ENCODE measurements around the gene TMEM270.
A peak's percentile ranks its signal among the peaks of the same experiment; 100 is the strongest.

TMEM270 gene, protein sequence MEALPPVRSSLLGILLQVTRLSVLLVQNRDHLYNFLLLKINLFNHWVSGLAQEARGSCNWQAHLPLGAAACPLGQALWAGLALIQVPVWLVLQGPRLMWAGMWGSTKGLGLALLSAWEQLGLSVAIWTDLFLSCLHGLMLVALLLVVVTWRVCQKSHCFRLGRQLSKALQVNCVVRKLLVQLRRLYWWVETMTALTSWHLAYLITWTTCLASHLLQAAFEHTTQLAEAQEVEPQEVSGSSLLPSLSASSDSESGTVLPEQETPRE

DNA sequence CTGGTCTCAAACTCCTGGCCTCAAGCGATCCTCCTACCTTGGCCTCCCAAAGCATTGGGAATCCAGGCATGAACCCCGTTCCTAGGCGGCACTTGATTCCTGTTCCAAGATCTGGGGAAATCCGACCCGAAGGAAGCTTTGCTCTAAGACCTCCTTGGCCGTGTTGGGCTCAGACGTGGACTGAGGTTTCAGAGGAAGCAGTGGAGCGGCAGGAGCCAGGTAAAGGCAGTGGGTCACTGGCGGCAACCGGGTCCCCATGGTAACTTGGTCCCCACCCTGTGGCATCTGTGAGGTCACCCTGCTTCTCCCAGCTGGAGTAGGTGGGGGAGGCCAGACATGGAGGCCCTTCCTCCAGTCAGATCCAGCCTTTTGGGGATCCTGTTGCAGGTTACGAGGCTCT, at the start of gene TMEM270:
TMEM270 (plus strand) TSS at position 301 of the 400 bp plus-strand sequence; CDS start at position 337, 36 bp downstream.
- no peak for DNase-seq

DNA sequence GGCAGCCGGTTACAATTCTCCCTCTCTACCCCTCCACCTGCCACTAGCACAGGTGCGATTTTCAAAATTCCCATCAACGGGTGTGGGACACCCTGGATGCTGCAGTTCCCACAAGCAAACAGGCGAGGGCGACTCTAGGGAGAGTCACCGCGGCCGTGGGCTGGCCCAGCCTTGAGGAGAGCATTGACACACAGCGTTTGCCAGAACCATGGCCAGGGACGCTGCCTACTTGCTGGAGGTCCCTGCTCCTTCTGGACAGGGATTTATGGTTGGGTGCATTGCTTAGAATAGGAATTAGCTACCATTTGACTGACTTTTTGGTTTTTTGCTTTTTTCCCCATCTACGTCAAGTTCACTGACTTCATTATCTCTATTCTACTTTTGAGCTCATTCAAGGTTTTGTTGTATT, 49.2 kb upstream of the TMEM270 start:
- DNase-seq: peak; percentile 94

DNA sequence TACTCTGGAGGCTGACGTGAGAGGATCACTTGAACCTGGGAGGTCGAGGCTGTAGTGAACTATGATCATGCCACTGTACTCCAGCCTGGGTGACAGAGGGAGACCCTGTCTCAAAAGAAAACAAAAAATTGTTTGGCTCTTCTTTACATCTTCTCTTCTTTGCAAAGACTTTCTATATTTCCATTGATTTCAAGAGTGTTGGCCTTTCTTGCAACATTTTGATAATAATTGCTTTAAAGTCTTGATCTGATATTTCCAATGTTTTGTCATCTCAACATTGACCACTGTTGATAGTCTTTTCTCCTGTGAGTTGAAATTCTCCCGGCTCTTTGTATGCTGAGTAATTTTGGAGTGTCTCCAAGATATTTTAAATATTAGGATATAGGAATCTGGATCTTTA, 48.0 kb upstream of the TMEM270 start:
- no peak for DNase-seq

DNA sequence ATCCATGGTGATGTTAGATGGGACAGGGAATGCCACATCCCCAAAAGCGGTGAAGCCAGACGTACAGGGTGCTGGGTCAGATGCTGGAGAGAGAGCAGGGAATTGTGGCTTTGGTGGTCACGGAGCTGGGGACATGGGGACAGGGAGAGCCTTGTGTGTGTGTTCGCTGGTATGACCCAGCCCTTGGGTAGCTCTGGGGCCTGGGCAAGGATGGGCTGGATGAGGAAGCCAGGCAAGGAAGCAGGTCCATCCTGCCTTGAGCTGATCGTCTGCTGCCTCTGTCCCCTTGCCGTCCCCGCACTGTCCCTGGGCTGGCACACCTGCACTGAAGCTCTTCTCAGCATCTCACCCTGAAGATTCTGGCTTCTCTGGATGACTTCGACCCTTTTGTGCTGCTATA, 45.5 kb upstream of the TMEM270 start:
- DNase-seq: no peak

DNA sequence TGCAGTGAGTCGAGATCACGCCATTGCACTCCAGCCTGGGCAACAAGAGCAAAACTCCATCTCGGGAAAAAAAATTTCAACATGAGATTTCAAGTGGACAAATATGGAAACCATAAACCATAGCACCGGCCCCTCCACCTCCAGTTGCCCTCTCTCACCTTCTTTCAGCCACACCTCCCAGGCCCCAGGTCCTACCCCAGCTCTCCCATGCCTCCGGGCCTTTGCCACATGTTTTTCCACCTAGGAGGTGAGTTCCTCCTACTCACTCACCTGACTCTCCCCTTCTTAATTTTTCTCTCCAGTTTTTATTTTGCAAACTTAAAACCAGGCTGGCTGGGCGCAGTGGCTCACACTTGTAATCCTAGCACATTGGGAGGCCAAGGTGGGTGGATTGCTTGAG, 43.8 kb upstream of the TMEM270 start:
- no peak for DNase-seq

DNA sequence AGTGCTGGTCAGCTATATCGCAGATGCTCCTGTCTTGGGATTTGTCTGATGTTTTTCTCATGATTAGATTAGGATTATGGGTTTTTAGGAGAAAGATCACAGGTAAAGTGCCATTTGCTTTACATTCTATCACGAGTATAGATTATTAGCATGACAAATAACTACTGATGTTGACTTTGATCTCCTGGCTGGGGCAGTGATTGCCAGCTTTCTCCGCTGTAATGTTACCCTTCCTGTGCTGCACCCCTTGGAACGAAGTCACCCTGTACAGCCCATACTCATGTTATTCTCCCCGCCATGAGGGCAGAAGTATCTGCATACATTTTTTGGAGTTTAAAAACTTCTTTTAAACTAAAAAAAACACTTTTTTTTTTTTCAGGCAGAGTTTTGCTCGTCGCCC, 40.9 kb upstream of the TMEM270 start:
- no peak for DNase-seq

DNA sequence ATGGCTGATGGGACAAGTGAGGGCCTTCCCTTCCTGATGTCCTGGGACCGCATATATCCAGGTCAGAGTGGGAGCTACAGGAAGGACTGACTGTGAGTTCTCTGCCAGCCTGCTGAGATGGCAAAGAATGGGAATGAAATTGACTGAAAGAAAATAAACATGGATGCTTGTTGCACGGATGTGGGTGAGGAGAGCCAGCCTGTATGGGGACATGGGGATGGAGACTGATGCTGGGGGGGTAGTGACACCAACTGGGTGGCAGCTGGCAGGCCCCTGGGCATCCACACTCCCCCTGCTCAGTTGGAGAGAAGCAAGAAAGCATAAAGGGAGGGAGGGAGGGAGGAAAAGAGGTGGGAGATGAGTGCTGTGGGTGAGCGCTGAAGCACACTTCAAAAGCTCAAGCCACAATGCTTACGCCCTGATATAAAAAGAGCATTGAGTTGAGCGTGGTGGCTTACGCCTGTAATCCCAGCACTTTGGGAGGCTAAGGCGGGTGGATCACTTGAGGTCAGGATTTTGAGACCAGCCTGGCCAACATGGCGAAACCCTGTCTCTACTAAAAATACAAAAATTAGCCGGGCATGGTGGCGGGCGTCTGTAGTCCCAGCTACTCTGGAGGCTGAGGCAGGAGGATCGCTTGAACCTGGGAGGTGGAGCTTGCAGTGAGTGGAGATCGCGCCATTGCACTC, 39.2 kb upstream of the TMEM270 start:
- peak; percentile 40 for DNase-seq

DNA sequence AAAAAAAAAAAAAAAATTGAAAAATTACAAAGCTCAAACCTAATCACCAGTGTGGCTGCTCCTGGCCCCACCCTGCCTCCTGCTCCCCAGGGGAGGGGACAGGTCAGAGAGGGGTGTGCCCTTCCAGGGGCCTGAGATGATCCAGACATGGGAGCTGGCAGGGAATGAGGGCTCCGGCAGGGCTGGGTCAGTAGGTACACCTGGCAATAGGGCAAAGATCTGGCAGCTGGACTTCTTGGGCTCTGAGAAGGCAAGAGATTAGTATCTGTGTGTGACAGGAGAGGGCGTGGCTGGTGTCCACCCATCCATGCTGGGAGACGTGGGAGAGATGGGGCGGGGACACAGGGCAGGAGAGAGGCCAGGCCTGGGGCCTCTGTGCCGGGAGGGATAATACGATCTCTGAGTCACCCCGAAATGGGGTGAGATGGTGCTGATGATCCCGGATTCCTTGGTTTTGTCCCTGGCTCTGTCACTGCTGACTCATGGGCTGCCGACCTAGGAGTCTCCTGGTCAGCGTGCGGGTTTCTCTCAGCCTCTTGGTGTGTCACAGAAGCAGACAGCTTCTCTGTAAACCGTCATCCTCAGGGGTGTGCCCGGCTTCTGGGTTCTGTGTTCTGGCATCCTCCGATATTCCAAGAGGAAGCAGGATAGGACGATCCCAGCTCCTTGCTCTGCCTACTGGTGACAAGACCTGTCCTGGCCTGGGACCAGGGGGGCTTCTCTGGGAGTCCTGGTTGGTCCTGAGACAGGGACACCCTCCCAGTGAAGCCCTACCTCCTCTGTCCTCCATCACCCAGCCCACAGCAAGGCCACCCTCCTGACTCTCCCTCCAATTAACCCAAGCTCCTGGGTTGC, 38.4 kb upstream of the TMEM270 start:
- peak; percentile 97 for DNase-seq

DNA sequence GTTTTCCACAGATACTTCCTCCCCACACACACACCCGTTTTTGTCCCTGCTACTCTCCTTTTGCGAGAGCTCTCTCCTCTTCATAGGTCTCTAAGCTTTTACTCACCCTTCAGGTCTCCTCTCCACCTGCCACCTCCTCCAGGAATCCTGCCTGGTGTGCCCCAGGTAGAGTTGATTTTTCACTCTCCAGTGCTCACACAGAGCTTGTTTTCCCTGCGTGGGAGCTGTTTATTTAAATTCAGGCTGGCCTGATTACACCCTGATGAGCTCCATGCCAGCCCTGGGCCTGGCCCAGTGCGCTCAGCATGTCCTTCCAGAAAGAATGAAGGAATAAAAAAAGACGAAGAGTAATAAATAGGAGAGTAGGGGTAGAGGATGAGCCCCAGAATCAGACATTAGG, 37.7 kb upstream of the TMEM270 start:
- DNase-seq: no peak

DNA sequence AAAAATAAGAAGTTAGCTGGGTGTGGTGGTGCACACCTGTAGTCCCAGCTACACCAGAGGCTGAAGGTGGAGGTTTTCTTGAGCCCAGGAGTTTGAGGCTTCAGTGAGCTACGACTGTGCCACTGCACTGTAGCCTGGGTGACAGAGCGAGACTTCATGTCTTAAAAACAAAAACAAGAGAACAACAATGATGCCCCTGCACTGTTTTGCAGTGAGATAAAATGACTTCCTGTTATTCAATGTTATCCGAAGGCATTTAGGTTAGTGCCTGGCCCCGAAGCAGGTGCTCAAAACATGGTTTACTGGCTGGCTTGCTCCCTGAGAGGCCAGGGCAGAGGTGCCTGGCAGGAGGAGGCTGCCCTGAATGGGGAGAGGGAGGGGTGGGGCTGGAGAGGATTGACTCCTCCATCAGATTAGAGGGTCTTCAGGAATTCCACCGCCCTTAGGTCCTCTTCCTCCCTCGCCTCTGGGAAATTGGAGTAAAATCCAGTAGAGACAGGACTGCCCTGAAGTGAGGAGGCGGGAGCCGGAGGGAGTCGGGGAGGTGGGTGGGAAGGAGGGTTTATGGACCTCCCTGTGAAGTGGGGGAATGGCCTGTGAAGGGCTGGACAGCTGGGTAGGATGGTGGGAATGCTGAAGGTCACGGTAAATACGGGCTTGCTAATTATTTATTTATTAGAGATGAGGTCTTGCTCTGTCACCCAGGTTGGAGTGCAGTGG, 36.9 kb upstream of the TMEM270 start:
- no peak for DNase-seq

DNA sequence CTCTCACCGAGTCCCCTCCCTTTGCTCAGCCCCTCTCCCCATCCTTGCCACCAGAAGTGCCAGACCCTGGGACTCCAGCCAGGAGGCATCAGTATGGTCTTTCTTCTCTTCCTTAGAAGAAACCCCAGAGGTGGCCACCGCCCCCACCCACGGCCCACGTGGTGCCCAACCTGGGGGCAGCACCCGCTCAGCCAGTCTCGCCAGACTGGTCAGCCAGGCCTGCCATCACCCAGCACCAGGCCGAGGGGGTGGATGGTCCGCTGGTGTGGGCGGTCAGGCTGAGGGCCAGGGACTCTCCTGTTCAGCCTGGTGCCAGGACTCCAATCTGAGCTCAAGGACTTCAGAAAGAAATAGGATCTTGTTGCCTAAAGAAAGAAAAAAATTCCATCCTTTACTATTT, 36.0 kb upstream of the TMEM270 start:
- DNase-seq: no peak

DNA sequence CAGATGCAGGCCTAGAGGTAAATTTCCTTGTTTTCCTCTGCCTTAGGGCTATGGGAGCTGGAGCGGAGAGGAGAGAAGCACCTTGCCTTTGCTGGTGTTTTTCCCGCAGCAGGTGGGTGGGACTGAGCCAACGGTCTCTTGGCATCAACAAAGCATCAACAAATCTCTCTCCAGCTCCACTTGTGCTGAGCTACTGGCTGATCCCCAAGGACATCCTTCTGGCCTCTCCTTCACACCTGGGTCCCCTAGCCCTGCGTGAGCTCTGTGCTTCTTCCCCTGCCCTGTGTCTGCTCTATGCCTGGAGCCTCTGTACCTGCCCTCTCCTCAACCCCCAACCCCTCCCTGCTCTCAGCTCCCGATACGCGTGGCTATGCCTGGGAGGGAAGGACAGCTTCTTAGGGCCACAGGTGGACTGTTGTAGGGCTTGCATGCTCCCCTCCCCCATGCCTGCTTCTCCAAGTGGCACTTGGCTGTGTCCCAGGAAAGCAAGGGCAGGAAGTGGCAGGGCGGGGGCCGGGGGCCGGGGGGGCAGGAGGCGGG, 33.3 kb upstream of the TMEM270 start:
- DNase-seq: peak; percentile 100

DNA sequence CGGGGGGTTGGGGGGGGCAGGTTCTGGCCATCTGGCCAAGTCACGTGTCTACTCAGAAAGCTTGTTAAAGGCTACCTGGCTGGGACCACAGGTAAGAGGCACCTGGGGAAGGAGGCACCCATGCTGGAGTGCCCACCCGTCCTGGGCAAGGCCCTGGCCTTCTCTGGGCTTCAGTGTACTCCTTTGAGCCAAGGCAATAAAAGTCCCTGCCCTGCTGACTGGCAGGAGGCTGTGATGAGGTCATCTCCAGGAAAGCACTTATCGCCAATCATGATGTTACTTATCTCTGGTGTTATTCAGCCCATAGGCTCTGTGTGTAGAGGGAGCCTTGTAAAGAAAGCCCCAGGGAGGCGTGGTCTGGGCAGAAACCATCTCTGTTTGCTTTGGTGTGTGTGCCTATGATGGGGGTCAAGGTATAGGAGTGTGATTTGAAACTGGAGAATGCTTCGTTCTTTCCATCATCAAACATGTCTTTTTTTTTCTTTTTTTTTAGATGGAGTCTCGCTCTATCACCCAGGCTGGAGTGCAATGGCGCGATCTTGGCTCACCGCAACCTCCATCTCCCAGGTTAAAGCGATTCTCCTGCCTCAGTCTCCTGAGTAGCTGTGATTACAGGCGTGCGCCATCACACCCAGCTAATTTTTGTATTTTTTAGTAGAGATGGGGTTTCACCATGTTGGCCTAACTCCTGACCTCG, 32.7 kb upstream of the TMEM270 start:
- DNase-seq: peak; percentile 100

DNA sequence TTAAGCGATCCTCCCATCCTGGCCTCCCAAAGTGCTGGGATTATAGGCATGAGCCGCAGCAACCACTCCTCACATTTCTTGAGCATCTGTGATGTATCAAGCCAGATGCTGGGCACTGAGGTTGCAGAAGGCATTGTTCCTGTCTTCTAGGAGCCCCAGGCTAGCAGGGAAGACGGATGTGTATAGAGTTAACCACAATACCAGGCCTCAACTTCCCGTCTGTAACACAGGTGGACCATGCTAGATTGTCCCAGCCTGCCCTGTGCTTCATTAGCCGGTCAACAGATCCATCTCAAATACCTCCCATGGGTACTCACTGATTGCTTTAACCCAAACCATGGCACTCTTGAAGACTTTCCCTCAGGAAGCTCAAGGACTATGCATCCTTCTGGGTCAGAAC, 32.0 kb upstream of the TMEM270 start:
- DNase-seq: no peak

DNA sequence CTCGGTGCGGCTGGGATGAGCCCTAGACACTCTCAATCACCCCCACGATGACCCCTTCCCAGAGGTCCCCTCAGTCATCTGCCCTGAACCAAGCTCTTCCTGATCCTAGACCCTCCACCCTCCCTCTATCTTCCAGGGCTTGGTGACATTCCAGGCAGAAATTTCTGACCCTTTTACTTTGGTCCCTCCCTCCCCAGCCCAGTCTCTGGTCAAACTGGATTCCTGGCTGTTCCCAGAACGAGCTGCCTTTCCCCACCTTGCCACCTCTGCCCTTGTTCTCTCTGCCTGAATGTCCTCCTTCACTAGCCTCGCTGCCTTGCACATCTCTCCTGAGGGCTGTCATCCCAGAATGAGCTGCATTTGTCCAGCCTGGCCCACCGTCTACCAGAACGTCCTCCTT, 31.5 kb upstream of the TMEM270 start:
- DNase-seq: peak; percentile 68

DNA sequence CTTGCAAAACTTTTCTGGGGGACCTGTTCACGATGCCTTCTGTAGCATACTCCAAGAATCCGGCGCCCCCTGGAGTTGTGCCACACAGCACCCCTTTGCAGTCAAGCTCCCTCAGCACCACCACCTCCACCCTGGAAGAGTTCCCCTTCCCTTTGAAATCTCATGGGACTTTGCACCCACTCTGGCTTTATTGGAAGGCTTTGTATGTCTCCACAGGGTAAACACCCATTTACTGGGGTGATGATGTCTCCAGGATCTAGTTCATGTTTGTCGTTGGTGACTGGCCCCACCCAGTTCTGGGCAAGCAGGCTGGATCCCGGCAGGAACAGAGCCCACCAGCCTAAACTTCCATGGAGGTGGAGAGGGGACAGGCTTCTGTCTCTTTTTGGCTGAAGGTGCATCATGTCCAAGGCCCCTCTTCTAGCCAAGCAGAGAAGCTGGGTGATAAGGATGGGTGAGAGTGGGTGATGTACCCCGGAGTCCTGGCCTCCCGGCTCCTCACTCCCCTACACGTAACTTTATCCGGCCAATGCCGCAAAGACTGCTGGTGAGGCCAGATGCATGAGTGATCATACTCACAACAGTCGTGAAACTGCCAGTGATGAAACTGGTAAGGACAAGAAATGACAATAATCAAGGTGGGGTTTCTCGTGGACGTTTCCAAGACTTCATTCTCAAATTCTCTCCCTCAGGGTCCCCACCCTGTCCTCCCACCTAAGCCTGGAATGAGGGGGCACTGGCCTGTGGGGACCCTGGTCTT, 30.9 kb upstream of the TMEM270 start:
- DNase-seq: peak; percentile 83

DNA sequence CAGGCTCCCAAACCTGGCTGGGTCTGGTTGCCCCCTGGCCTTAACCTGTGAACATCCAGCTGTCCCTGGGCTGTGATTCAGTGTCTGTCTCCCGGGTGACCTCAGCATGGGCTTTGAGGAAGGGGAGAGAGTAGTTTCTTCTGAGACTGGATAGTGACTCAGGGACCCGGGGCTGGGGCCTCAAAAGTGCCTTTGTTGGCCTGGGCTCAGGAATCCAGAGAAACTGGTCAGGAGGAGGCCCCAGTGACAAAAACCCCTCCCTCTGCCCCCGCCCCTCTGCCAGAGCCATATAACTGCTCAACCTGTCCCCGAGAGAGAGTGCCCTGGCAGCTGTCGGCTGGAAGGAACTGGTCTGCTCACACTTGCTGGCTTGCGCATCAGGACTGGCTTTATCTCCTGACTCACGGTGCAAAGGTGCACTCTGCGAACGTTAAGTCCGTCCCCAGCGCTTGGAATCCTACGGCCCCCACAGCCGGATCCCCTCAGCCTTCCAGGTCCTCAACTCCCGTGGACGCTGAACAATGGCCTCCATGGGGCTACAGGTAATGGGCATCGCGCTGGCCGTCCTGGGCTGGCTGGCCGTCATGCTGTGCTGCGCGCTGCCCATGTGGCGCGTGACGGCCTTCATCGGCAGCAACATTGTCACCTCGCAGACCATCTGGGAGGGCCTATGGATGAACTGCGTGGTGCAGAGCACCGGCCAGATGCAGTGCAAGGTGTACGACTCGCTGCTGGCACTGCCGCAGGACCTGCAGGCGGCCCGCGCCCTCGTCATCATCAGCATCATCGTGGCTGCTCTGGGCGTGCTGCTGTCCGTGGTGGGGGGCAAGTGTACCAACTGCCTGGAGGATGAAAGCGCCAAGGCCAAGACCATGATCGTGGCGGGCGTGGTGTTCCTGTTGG, 30.0 kb upstream of the TMEM270 start, which contains the start of gene CLDN4:
CLDN4 (plus strand) TSS at position 316 of the 903 bp plus-strand sequence; CDS start at position 522, 206 bp downstream.
- DNase-seq: peak; percentile 99

DNA sequence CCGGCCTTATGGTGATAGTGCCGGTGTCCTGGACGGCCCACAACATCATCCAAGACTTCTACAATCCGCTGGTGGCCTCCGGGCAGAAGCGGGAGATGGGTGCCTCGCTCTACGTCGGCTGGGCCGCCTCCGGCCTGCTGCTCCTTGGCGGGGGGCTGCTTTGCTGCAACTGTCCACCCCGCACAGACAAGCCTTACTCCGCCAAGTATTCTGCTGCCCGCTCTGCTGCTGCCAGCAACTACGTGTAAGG, 29.4 kb upstream of the TMEM270 start:
- DNase-seq: no peak

DNA sequence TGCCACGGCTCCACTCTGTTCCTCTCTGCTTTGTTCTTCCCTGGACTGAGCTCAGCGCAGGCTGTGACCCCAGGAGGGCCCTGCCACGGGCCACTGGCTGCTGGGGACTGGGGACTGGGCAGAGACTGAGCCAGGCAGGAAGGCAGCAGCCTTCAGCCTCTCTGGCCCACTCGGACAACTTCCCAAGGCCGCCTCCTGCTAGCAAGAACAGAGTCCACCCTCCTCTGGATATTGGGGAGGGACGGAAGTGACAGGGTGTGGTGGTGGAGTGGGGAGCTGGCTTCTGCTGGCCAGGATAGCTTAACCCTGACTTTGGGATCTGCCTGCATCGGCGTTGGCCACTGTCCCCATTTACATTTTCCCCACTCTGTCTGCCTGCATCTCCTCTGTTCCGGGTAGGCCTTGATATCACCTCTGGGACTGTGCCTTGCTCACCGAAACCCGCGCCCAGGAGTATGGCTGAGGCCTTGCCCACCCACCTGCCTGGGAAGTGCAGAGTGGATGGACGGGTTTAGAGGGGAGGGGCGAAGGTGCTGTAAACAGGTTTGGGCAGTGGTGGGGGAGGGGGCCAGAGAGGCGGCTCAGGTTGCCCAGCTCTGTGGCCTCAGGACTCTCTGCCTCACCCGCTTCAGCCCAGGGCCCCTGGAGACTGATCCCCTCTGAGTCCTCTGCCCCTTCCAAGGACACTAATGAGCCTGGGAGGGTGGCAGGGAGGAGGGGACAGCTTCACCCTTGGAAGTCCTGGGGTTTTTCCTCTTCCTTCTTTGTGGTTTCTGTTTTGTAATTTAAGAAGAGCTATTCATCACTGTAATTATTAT, 28.9 kb upstream of the TMEM270 start:
- DNase-seq: peak; percentile 99

DNA sequence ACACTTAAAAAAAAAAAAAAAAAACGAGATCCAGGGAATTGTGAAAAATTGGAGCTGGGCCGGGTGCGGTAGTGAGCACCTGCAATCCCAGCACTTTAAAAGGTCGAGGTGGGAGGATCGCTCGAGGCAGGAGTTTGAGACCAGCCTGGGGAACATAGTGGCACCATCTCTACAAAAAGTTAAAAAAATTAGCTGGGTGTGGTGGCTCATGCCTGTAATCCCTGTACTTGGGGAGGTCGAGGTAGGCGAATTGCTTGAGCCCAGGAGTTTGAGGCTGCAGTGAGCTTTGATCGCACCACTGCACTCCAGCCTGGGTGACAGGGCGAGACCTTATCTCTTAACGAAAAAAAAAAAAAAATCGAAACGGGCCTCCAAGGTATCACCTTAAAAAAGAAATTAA, 28.2 kb upstream of the TMEM270 start:
- DNase-seq: peak; percentile 85
